GM18858 (cell line): Measurements from ENCODE around the gene TRDN.
"Not testable (repeated sequence)": the region's sequence is repeated elsewhere in the genome, so short reads cannot be mapped to it uniquely, and the experiment has no call there.

ENCODE experiments used
- ATAC-seq: cut with Tn5 transposase; IDR thresholded peaks from one replicate; pipeline ENCODE4 v1.9.1; 2021; ENCODE audit not compliant: unreplicated experiment

TRDN gene

GRCh38 chr6:123509112-123509511 lies 127.6 kb downstream of the TRDN start:
- ATAC-seq, result no peak

GRCh38 chr6:123508290-123508689 lies 128.5 kb downstream of the TRDN start:
- no peak for ATAC-seq

- ATAC-seq, result no peak
Observed at GRCh38 chr6:123507582-123507981, 129.2 kb downstream of the TRDN start.

GRCh38 chr6:123503619-123504018 lies 133.1 kb downstream of the TRDN start:
- no peak for ATAC-seq

- ATAC-seq, result no peak
Observed at GRCh38 chr6:123497025-123497424, 139.7 kb downstream of the TRDN start.

GRCh38 chr6:123489589-123489988 lies 147.2 kb downstream of the TRDN start:
- ATAC-seq, result no peak

GRCh38 chr6:123480986-123481385 lies 155.8 kb downstream of the TRDN start:
- ATAC-seq, result no peak

- ATAC-seq, result not testable (repeated sequence)
Observed at GRCh38 chr6:123472025-123472702, 164.6 kb downstream of the TRDN start.

GRCh38 chr6:123467392-123467791 lies 169.4 kb downstream of the TRDN start:
- no peak for ATAC-seq

- ATAC-seq, result no peak
Observed at GRCh38 chr6:123462152-123462551, 174.6 kb downstream of the TRDN start.

- no peak for ATAC-seq
Observed at GRCh38 chr6:123458218-123458617, 178.5 kb downstream of the TRDN start.

GRCh38 chr6:123456836-123457235 lies 179.9 kb downstream of the TRDN start:
- ATAC-seq, result no peak

GRCh38 chr6:123454448-123454847 lies 182.3 kb downstream of the TRDN start:
- no peak for ATAC-seq

GRCh38 chr6:123453071-123453470 lies 183.7 kb downstream of the TRDN start:
- ATAC-seq, result not testable (repeated sequence)

- no peak for ATAC-seq
Observed at GRCh38 chr6:123448306-123448884, 188.4 kb downstream of the TRDN start.

- no peak for ATAC-seq
Observed at GRCh38 chr6:123447315-123447937, 189.3 kb downstream of the TRDN start.

GRCh38 chr6:123439371-123439770 lies 197.4 kb downstream of the TRDN start:
- no peak for ATAC-seq

- no peak for ATAC-seq
Observed at GRCh38 chr6:123434186-123434585, 202.6 kb downstream of the TRDN start.

- ATAC-seq, result no peak
Observed at GRCh38 chr6:123430970-123431369, 205.8 kb downstream of the TRDN start.

GRCh38 chr6:123427008-123427407 lies 209.7 kb downstream of the TRDN start:
- ATAC-seq, result no peak

GRCh38 chr6:123423130-123423529 lies 213.6 kb downstream of the TRDN start:
- no peak for ATAC-seq

GRCh38 chr6:123420512-123420911 lies 216.2 kb downstream of the TRDN start:
- no peak for ATAC-seq
